DMS79 (cell line): ENCODE results near the gene ZXDB.
"Not testable (repeated sequence)": the region's sequence is repeated elsewhere in the genome, so short reads cannot be mapped to it uniquely, and the experiment has no call there.

Source experiments
- DNase-seq: peaks from one replicate; lab custom pipeline; 2025; lab: John Stamatoyannopoulos, UW

ZXDB gene

DNA sequence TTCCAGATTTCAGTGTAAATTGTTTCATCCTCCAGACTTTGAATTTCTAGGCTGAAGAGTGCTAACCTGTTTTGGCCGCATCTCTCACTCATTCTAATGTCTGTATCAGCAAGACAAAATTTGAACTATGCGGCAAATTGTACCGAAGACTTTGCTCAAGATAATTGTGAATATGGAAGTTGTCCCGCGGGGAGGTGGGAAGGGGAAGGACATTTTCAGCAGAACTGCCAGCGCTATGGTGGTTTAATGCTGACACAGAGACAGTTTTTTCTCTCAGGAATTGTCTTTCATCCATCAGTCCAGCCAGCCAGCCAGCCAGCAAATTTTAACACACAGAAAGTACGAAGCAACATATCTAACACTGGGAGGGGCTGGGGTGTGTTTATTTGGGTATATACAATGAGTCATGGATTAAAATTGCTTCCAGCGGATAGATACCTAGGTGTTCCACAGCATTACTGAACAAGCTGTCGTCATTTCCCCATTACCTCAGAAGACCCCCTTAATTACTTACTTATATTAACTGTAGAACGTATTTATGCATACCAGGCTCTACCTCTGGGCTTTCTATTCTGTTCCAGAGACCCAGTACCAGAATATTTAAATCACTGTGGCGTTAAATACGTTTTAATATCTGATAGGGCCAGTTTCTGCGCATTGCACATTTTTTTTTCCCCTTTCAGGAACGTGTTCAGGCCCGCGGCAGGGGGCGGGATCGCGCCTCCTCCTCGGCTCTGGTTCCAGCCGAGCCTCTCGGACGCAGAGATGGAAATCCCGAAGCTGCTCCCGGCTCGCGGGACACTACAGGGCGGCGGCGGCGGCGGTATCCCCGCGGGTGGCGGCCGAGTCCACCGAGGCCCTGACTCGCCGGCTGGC, at the start of gene ZXDB:
Gene ZXDB, plus strand, starts transcription at position 728 of the 876 bp plus-strand sequence. Its CDS starts 38 bp downstream, at position 766.
- not testable (repeated sequence) for DNase-seq

DNA sequence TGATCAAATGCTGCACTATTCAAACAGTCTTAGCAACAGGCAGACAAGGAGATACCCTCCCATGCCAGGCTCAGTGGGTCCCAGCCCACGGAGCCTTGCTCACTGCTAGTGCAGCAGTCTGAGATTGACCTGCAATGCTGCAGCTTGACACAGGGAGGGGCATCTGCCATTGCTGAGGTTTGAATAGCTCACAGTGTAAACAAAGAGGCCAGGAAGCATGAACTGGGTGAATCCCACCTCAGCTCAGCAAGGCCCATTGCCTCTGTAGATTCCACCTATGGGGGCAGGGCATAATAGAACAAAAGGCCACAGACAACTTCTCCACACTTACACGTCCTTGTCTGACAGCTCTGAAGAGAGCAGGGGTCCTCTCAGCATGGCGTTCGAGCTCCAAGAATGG, 26.6 kb upstream of the ZXDB start:
- no peak for DNase-seq

DNA sequence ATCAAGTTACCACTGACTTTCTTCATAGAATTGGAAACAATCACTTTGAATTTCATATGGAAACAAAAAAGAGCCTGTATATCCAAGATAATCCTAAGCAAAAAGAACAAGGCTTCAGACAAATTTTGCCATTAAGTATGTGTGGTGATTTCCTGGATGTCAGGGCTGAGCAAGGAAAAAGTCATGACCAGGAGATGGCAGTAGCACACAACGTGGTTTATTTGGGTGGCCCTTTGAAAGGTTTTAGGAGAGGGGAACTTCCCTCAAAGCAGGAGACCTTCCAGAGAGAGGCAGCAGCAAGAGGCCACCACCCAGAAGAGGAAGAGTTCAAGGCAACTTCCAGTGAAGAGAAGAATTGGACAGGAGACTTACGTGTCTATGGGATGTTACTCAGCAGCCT, 18.1 kb upstream of the ZXDB start:
- no peak for DNase-seq

DNA sequence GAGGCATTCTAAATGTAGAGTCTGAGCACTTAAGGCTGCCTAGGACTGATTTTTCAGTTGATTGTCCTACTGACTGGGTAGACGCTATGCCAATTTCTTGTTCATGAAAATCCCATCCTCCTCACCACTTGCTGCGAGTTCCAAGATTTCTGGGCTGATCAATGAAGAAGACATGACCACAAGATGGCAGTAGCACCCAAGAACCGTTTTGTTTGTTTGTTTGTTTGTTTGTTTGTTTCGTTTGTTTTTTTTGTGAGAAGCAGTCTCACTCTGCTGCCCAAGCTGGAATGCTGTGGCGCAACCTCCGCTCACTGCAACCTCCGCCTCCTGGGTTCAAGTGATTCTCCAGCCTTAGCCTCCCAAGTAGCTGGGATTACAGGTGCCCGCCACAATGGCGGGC, 8.9 kb upstream of the ZXDB start:
- DNase-seq = not testable (repeated sequence)

DNA sequence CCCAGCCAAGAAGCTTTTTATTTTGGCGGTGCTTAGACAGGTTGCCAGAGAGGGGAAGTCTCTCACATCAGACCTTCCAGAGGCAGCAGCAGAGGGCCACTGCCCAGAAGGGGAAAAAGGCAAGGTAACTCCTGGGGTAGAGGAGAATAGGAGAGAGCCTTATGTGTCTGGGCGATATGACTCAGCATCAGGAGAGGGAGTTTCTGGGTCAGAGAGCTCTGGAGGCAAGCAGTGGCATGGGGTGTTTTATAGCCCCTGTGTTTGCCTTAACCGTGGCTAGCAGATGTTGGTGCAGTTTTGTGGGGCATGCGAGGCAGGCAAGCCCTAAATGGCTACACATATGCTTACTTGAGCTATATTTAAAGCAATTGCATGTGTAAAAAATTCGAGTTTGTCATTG, 8.3 kb upstream of the ZXDB start:
- DNase-seq = no peak

DNA sequence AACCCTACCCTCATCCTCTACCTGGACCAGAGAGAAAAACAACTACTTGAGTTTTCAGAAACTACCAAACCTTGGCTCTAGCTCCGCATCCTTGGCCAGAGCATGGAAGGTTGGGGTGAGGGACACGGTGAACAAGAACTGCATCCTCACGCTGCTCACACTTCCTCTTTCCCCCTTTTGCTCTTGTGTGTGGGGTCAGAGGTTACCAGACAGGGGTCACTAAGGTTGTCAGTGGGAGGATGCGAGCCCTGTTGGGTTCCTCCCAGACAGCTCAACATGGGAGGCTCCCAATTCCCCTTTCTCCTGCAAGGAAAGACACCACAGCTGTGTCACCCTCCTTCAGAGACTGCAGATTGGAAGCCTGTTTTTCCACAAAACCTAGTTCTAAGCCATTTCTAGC, 5.5 kb upstream of the ZXDB start:
- DNase-seq = no peak

DNA sequence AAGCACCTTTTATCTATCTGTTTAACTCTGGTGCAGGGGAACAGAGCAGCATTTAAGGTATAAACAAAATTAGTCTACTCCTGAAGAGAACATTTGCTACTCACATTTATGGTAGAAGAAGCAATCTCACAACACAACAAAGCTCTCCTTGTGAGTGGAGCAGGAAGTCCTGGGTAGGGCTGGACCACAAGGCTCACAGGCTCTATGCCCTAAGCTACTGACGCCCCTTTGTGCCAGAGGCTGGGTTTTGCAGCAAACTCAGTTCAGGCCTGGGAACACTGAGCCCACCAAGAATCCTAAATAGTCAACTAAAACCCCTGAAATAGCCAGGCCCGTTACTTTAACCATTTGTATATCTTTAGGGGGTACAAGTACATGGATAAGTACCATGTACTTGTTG, 4.7 kb upstream of the ZXDB start:
- DNase-seq = no peak

DNA sequence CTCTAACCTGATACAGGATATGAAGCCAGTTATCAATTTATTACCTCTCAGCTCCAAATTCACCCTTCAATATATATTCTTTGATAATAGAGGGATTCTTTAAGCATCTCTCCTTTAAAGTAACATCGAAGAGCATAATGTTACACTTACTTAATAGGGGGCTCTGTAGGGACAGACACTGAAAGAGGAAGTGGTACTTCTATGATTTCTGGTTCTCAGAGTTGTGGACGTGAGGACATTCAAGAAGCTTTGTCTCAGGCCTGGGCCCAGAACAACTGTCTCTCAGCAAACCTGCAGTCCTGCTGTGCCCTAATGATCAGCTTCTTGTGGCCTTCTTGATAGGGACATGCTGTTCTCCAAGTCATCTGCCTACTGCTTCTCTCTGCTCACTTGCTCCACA, 4.2 kb upstream of the ZXDB start:
- no peak for DNase-seq

DNA sequence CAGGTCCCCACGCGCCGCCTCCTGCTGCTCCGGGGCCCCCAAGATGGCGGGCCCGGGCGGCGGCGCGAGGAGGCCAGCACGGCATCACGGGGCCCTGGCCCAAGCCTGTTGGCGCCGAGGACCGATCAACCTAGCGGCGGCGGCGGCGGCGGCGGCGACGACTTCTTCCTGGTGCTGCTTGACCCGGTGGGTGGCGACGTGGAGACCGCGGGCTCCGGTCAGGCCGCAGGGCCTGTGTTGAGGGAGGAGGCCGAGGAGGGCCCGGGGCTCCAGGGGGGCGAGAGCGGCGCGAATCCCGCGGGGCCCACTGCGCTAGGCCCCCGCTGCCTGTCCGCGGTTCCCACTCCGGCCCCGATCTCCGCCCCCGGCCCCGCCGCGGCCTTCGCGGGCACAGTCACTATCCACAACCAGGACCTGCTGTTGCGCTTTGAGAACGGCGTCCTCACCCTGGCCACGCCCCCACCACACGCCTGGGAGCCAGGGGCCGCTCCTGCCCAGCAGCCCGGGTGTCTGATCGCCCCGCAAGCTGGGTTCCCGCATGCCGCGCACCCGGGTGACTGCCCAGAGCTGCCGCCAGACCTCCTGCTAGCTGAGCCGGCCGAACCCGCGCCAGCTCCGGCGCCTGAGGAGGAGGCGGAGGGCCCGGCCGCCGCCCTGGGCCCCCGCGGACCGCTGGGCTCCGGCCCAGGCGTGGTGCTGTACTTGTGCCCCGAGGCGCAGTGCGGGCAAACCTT, 516 bp downstream of the ZXDB start:
- DNase-seq = not testable (repeated sequence)

DNA sequence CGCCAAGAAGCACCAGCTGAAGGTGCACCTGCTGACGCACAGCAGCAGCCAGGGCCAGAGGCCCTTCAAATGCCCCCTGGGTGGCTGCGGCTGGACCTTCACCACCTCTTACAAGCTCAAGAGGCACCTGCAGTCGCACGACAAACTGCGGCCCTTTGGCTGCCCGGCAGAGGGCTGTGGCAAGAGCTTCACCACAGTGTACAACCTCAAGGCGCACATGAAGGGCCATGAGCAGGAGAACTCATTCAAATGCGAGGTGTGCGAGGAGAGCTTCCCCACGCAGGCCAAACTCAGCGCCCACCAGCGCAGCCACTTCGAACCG, 1.0 kb downstream of the ZXDB start:
- DNase-seq = peak; percentile 39

DNA sequence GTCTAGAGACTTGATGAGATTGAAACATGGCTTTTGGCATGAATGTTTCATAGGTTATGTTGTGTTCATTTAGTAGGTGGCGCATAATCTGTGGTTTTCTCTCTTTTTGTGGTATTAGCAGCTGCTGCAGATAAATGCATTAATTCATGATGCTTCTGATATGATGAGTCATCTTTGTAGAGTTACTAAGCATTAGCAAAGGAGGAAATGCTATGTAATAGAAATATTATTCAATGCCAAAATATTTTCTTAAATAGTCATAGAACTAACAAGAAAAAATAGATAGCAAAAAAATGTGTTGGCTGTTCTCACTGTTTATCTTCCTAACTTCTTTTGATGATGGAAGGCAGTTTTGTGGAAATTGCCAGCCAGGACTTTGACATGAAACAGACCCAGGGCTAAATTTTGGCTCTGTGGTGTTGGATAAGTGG, 3.6 kb downstream of the ZXDB start:
- no peak for DNase-seq

DNA sequence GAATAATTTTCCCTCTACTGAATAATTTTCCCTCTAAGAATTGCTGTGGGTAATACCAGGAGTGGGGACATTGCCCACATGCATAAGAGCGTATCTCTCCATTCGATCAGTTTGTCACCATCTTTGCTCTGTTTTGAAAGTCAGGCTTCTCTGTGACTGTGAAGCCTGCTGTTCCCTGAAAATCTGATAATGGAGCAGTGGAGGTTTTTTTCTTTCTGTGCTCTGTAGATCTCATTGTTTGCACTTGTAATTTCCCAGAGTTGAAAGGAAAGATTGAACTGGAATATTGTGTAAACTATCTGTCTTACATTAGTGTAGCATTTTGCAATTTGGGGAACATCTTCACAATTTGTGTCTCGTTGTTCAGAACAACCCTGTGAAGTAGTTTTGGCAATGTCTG, 4.3 kb downstream of the ZXDB start:
- DNase-seq = no peak

DNA sequence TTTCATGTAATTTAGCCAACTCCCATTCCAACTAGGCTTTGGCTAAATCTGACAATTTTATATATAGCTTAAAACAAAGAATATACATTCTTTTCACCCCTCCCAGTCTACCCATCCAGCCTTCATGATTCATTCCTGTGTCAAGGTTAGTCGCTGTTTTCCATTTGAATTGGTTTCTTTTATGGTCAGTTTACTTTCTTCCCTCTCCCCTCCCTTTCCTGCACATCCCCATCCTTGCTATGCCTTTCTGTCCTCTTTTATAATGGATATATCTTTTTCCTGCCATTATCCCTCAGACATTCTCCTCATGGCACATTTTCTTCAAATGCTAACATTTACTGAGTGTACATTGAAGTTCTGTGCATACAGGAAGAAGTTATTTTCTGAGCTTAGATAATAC, 4.7 kb downstream of the ZXDB start:
- DNase-seq = no peak

DNA sequence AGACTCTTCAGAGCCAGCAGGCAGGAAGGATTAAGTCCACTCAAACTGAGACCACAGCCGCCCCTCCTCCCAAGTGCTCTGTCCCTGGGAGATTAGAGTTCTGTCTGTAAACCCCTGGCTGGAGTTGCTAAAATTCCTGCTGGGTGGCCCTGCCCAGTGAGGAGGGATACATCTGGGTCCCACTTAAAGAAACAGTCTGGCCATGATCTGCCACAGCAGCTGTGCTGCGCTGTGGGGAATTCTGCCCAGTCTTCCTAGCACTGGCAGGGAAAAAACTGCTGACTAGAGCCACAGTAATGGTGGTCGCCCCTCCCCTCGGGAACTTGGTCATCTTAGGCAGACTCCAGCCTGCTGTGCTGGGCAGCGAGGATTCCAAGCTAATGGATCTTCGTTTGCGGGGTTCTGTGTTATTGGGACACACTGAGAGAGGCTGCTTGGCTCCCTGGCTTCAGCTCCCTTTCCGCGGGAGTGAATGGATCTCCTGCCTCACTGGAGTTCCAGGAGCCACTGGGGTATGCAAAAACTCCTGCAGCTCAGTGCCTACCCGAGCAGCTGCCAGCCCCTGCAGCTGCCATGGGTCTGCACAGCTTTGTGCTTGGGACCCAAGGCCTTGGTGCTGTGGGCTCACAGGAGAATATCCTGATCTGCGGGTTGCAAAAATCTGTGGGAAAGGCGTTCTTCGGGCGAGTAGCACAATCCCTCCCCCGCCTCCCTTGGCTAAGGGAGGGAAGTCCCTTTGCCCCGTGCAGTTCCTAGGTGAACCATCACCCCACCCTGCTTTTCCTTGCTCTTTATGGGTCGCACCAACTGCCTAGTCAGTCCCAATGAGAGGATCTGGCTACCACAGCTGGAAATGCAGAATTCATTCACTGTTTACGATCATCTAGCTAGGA, 15.7 kb downstream of the ZXDB start:
- no peak for DNase-seq

DNA sequence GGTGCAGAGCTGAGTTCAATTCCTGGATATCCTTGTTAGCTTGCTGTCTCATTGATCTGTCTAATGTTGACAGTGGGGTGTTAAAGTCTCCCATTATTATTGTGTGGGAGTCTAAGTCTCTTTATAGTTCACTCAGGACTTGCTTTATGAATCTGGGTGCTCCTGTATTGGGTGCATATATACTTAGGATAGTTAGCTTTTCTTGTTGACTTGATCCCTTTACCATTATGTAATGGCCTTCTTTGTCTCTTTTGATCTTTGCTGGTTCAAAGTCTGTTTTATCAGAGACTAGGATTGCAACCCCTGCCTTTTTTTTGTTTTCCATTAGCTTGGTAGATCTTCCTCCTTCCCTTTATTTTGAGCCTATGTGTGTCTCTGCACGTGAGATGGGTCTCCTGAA, 21.5 kb downstream of the ZXDB start:
- not testable (repeated sequence) for DNase-seq

DNA sequence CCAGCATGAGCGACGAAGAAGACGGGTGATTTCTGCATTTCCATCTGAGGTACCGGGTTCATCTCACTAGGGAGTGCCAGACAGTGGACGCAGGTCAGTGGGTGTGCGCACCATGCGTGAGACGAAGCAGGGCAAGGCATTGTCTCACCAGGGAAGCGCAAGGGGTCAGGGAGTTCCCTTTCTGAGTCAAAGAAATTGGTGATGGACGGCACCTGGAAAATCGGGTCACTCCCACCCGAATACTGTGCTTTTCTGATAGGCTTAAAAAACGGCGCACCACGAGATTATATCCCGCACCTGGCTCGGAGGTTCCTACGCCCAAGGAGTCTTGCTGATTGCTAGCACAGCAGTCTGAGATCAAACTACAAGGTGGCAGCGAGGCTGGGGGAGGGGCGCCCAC, 37.6 kb downstream of the ZXDB start:
- not testable (repeated sequence) for DNase-seq

DNA sequence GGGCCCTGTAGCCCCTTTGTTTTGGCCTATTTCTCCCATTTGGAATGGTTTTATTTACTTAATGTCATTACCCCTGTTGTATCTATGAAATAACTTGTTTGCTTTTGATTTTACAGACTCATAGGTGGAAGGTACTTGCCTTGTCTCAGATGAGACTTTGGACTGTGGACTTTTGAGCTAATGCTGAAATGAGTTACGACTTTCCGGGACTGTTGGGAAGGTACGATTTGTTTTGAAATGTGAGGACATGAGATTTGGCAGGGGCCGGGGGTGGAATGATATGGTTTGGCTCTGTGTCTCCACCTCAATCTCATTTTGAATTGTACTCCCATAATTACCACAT, 48.8 kb downstream of the ZXDB start:
- no peak for DNase-seq

DNA sequence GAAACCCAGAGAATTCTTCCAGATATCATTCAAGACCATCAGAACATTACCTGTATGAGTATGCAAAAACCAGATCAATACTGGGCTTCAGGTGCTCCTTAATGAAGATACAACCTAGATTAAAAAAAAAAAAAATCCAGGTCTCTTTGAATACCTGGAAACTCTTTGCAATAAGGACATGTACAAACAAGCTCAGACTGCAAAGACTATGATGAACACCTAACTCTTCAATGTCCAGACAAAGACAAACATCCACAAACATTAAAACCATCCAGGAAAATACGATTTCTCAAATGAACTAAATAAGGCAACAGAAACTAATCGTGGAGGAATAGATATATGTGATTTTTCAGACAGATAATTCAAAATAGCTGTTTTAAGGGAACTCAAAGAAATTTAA, 49.5 kb downstream of the ZXDB start:
- DNase-seq = no peak

DNA sequence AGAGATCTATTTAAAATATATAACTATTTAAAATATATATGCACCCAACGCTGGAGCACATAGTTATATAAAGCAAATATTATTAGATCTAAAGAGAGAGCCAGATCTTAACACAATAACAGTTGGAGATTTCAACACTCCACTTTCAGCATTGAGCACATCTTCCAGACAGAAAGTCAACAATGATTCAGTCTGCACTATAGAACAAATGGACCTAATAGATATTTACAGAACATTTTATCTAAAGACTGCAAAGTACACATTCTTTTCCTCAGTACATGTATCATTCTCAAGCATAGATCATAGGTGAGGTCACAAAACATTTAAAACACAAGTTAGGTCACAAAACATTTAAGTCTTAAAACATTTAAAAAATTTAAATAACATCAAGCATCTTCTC, 51.9 kb downstream of the ZXDB start:
- DNase-seq = no peak

DNA sequence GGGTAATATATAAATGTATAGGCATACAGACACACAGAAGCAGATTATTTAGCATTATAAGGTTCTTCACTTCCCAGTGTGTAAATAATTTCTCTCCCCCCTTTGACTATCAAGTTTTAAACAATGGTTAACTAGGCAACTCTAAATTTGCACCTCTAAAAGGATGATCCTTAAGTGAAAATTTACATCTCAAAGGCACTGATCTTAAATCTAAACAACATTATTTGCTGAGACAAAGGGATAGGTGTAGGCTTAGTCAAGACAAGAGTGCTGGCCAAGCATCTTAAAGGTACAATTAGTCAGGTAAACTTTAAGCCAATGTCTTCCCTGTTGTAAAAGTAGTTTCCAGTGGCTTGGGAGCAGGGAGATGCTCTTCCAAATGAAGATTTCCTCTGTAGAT, 55.2 kb downstream of the ZXDB start:
- no peak for DNase-seq
